Measurements from ENCODE around the gene LLGL2.

DNA sequence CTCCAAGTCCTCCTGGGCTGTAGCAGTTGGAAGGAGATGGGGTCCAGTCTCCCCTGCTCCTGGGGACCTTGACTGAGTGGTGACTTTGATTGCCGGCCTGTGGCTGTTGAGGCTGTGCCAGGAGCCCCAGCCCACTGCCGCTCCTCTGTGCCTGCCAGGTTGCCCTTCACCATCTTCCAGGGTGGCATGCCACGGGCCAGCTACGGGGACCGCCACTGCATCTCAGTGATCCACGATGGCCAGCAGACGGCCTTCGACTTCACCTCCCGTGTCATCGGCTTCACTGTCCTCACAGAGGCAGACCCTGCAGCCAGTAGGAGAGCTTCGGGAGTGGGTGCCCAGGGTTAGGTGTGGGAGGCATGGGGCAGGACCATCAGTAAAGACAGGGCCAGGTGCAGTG, 38.7 kb downstream of the LLGL2 start:
- TF ChIP-seq, protein P1, sequence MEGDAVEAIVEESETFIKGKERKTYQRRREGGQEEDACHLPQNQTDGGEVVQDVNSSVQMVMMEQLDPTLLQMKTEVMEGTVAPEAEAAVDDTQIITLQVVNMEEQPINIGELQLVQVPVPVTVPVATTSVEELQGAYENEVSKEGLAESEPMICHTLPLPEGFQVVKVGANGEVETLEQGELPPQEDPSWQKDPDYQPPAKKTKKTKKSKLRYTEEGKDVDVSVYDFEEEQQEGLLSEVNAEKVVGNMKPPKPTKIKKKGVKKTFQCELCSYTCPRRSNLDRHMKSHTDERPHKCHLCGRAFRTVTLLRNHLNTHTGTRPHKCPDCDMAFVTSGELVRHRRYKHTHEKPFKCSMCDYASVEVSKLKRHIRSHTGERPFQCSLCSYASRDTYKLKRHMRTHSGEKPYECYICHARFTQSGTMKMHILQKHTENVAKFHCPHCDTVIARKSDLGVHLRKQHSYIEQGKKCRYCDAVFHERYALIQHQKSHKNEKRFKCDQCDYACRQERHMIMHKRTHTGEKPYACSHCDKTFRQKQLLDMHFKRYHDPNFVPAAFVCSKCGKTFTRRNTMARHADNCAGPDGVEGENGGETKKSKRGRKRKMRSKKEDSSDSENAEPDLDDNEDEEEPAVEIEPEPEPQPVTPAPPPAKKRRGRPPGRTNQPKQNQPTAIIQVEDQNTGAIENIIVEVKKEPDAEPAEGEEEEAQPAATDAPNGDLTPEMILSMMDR (IDR thresholded peaks at IDR 0.05; ENCODE audit: low read depth, low read length, poor library complexity, severe bottlenecking) = no peak
- no peak for TF ChIP-seq EZH2phosphoT487 (IDR thresholded peaks at IDR 0.05; ENCODE audit: borderline replicate concordance, low read length)
